Liver (tissue), 9 donors: ENCODE results near the gene DOCK1. TPM values are rescaled to one million over a fixed set of nuclear protein-coding genes. Genes with fewer than 3 reads are reported as not detected.

Experiments
- DNase-seq: peaks from one replicate; pipeline ENCODE4 v3.0.0-alpha.2; 2017; ENCODE audit warnings: low spot score
- H3K27ac ChIP-seq, 2 donors: one replicate each; pipeline ENCODE4 v1.7.0; 2013; ENCODE audit warnings: inconsistent platforms in 2 of 2, low read length in 2 of 2, control low read depth in 1 of 2, low read depth in 1 of 2, mild to moderate bottlenecking in 1 of 2
- H3K27me3 ChIP-seq, 4 donors: one replicate each; pipeline versions ENCODE4 v1.6.1 to v1.7.0; 2013; ENCODE audit warnings: low read length in 3 of 4, inconsistent platforms in 1 of 4, mild to moderate bottlenecking in 1 of 4, moderate library complexity in 1 of 4; ENCODE audit not compliant: control insufficient read depth in 4 of 4, insufficient read depth in 4 of 4
- H3K36me3 ChIP-seq, 4 donors: one replicate each; pipeline versions ENCODE4 v1.6.1 to v1.7.0; 2013; ENCODE audit warnings: low read length in 3 of 4, mild to moderate bottlenecking in 3 of 4, low read depth in 1 of 4, moderate library complexity in 1 of 4; ENCODE audit not compliant: control insufficient read depth in 4 of 4, insufficient read depth in 3 of 4
- H3K4me1 ChIP-seq, 4 donors: one replicate each; pipeline versions ENCODE4 v1.6.1 to v1.7.0; 2013; ENCODE audit warnings: low read length in 3 of 4, mild to moderate bottlenecking in 3 of 4, moderate library complexity in 1 of 4; ENCODE audit not compliant: control insufficient read depth in 4 of 4, insufficient read depth in 4 of 4
- H3K4me3 ChIP-seq, 3 donors: one replicate each; pipeline versions ENCODE4 v1.6.1 to v1.7.0; 2013; ENCODE audit warnings: low read length in 3 of 3, control low read depth in 1 of 3, low read depth in 1 of 3, mild to moderate bottlenecking in 1 of 3
- H3K9ac ChIP-seq, 2 donors: one replicate each; pipeline ENCODE4 v1.7.0; 2013; ENCODE audit warnings: low read length in 2 of 2, mild to moderate bottlenecking in 2 of 2, moderate library complexity in 2 of 2, control low read depth in 1 of 2, low read depth in 1 of 2
- H3K9me3 ChIP-seq, 4 donors: one replicate each; pipeline versions ENCODE4 v1.6.1 to v1.7.0; 2013; ENCODE audit warnings: low read length in 3 of 4; ENCODE audit not compliant: control insufficient read depth in 4 of 4
- EGR1 ChIP-seq, 2 donors: IDR thresholded peaks; 2 replicates each; pipeline ENCODE4 v1.6.1; 2016 to 2018; ENCODE audit warnings: antibody characterized with exemption in 2 of 2, low read depth in 2 of 2
- FOXA1 ChIP-seq: IDR thresholded peaks from 2 replicates; pipeline ENCODE4 v1.6.1; 2016; ENCODE audit warnings: antibody characterized with exemption
- FOXA2 ChIP-seq: IDR thresholded peaks from 2 replicates; pipeline ENCODE4 v1.6.1; 2016; ENCODE audit warnings: antibody characterized with exemption
- GABPA ChIP-seq, 2 donors: IDR thresholded peaks in 1 of 2; conservative IDR thresholded peaks in 1 of 2; 2 replicates each; pipeline ENCODE4 v1.6.1; 2016; ENCODE audit warnings: antibody characterized with exemption in 2 of 2, mild to moderate bottlenecking in 1 of 2, moderate library complexity in 1 of 2
- HNF4A ChIP-seq, 2 donors: conservative IDR thresholded peaks; 2 replicates each; pipeline ENCODE4 v1.6.1; 2016; ENCODE audit warnings: antibody characterized with exemption in 2 of 2, mild to moderate bottlenecking in 2 of 2
- HNF4G ChIP-seq: IDR thresholded peaks from 2 replicates; pipeline ENCODE4 v1.6.1; 2016; ENCODE audit warnings: antibody characterized with exemption
- JUND ChIP-seq, 2 donors: IDR thresholded peaks; 2 replicates each; pipeline ENCODE4 v1.6.1; 2016; ENCODE audit warnings: antibody characterized with exemption in 2 of 2
- NR2F2 ChIP-seq: IDR thresholded peaks from 2 replicates; pipeline ENCODE4 v1.6.1; 2016; ENCODE audit warnings: antibody characterized with exemption
- RAD21 ChIP-seq, 2 donors: IDR thresholded peaks; 2 replicates each; pipeline ENCODE4 v1.6.1; 2016; ENCODE audit warnings: antibody characterized with exemption in 2 of 2, mild to moderate bottlenecking in 2 of 2
- RXRA ChIP-seq, 2 donors: IDR thresholded peaks; 2 replicates each; pipeline ENCODE4 v1.6.1; 2017 to 2018; ENCODE audit warnings: antibody characterized with exemption in 2 of 2, mild to moderate bottlenecking in 1 of 2
- SP1 ChIP-seq: IDR thresholded peaks from 2 replicates; pipeline ENCODE4 v1.6.1; 2018; ENCODE audit warnings: antibody characterized with exemption, mild to moderate bottlenecking
- TAF1 ChIP-seq: conservative IDR thresholded peaks from 2 replicates; pipeline ENCODE4 v1.6.1; 2016; ENCODE audit warnings: antibody characterized with exemption, mild to moderate bottlenecking
- YY1 ChIP-seq: IDR thresholded peaks from 2 replicates; pipeline ENCODE4 v1.6.1; 2016; ENCODE audit warnings: antibody characterized with exemption, mild to moderate bottlenecking
- WGBS: extraction: QIAGEN DNeasy Blood & Tissue Kit; methylation state at CpG from one replicate; pipeline ENCODE4 v1.1.7; 2013; 5-methylcytosine and 5-hydroxymethylcytosine counted together
- polyA plus RNA-seq, 2 donors: library from polyadenylated mRNA; stranded (reverse) in 1 of 2; unstranded in 1 of 2; fragments of 200-250 nt in 1 of 2; fragments of >200 nt in 1 of 2; fragmentation: Nextera tagmentation in 1 of 2; extraction: Ambion mirVana in 1 of 2; gene quantifications; one replicate each; pipeline versions ENCODE4 v1.2.1 to v1.2.3, GENCODE V29; 2013 to 2015
- total RNA-seq, 2 donors: library from RNA; depleted of rRNA; stranded (reverse); fragments of >200 nt; gene quantifications; one replicate each; pipeline ENCODE4 v1.2.3, GENCODE V29; 2014
- TF ChIP-seq, protein P1 (sequence below): IDR thresholded peaks from 2 replicates; pipeline ENCODE4 v1.6.1; 2016; ENCODE audit warnings: antibody characterized with exemption
- TF ChIP-seq, protein P2 (sequence below): IDR thresholded peaks from 2 replicates; pipeline ENCODE4 v1.6.1; 2016; ENCODE audit warnings: antibody characterized with exemption
- TF ChIP-seq, protein P3 (sequence below): IDR thresholded peaks from 2 replicates; pipeline ENCODE4 v1.6.1; 2016; ENCODE audit warnings: antibody characterized with exemption
- TF ChIP-seq, protein P4 (sequence below): IDR thresholded peaks from 2 replicates; pipeline ENCODE4 v1.6.1; 2016; ENCODE audit warnings: antibody characterized with exemption, mild to moderate bottlenecking
- TF ChIP-seq, protein P5 (sequence below): fragments of 150-350 bp; IDR thresholded peaks from 2 replicates; pipeline ENCODE4 v1.5.1; 2017; ENCODE audit warnings: improper control_type of control experiment, low read depth, low read length; ENCODE audit not compliant: missing input control
- donor health status: healthy.
- donor health status: healthy.
- donor health status: healthy.
- donor health status: healthy.
- donor health status: healthy.

The DOCK1 gene
- total and polyA plus RNA-seq, 4 donors = 3.8 to 28.8 (median 9.1) TPM

DNA sequence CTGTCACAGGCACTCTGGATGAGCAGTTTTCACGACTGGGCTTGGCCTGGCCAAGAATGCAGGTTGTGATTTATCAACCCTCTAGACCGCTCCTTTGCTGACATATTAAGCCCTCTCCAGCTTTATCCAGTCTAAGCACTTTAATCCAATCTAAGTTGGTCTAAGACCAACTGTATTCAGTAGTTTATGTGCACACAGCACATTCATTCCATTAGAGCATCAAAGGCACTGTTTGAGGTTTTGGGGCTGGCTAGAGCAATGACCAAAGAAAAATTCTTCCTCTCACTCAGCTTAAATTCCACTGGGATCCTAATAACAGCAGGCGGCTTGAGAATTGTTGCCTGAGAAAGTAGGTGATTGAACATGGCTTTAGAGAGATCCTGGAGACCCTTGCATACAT is 467.1 kb downstream of the DOCK1 start:
- H3K27me3 ChIP-seq = no peaks in the 10 kb centered on the region
- TF ChIP-seq HNF4A (conservative IDR thresholded peaks at IDR 0.05) = no peak
- TF ChIP-seq HNF4G = no peak
- TF ChIP-seq, protein P1, sequence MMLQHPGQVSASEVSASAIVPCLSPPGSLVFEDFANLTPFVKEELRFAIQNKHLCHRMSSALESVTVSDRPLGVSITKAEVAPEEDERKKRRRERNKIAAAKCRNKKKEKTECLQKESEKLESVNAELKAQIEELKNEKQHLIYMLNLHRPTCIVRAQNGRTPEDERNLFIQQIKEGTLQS = no peak
- TF ChIP-seq, protein P2, sequence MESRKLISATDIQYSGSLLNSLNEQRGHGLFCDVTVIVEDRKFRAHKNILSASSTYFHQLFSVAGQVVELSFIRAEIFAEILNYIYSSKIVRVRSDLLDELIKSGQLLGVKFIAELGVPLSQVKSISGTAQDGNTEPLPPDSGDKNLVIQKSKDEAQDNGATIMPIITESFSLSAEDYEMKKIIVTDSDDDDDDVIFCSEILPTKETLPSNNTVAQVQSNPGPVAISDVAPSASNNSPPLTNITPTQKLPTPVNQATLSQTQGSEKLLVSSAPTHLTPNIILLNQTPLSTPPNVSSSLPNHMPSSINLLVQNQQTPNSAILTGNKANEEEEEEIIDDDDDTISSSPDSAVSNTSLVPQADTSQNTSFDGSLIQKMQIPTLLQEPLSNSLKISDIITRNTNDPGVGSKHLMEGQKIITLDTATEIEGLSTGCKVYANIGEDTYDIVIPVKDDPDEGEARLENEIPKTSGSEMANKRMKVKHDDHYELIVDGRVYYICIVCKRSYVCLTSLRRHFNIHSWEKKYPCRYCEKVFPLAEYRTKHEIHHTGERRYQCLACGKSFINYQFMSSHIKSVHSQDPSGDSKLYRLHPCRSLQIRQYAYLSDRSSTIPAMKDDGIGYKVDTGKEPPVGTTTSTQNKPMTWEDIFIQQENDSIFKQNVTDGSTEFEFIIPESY = no peak
- TF ChIP-seq NR2F2 = no peak
- TF ChIP-seq FOXA1 = no peak
- TF ChIP-seq RXRA (IDR thresholded peaks at IDR 0.05) = no peak
- TF ChIP-seq, protein P3, sequence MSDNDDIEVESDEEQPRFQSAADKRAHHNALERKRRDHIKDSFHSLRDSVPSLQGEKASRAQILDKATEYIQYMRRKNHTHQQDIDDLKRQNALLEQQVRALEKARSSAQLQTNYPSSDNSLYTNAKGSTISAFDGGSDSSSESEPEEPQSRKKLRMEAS = no peak
- no peak for TF ChIP-seq RAD21 (IDR thresholded peaks at IDR 0.05)
- no peak for TF ChIP-seq SP1
- TF ChIP-seq FOXA2 = no peak
- TF ChIP-seq JUND (IDR thresholded peaks at IDR 0.05) = no peak
- TF ChIP-seq, protein P4, sequence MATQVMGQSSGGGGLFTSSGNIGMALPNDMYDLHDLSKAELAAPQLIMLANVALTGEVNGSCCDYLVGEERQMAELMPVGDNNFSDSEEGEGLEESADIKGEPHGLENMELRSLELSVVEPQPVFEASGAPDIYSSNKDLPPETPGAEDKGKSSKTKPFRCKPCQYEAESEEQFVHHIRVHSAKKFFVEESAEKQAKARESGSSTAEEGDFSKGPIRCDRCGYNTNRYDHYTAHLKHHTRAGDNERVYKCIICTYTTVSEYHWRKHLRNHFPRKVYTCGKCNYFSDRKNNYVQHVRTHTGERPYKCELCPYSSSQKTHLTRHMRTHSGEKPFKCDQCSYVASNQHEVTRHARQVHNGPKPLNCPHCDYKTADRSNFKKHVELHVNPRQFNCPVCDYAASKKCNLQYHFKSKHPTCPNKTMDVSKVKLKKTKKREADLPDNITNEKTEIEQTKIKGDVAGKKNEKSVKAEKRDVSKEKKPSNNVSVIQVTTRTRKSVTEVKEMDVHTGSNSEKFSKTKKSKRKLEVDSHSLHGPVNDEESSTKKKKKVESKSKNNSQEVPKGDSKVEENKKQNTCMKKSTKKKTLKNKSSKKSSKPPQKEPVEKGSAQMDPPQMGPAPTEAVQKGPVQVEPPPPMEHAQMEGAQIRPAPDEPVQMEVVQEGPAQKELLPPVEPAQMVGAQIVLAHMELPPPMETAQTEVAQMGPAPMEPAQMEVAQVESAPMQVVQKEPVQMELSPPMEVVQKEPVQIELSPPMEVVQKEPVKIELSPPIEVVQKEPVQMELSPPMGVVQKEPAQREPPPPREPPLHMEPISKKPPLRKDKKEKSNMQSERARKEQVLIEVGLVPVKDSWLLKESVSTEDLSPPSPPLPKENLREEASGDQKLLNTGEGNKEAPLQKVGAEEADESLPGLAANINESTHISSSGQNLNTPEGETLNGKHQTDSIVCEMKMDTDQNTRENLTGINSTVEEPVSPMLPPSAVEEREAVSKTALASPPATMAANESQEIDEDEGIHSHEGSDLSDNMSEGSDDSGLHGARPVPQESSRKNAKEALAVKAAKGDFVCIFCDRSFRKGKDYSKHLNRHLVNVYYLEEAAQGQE = no peak
- TF ChIP-seq EGR1 (IDR thresholded peaks at IDR 0.05; ENCODE audit: low read depth in 2 of 2) = no peak
- TF ChIP-seq, protein P5, sequence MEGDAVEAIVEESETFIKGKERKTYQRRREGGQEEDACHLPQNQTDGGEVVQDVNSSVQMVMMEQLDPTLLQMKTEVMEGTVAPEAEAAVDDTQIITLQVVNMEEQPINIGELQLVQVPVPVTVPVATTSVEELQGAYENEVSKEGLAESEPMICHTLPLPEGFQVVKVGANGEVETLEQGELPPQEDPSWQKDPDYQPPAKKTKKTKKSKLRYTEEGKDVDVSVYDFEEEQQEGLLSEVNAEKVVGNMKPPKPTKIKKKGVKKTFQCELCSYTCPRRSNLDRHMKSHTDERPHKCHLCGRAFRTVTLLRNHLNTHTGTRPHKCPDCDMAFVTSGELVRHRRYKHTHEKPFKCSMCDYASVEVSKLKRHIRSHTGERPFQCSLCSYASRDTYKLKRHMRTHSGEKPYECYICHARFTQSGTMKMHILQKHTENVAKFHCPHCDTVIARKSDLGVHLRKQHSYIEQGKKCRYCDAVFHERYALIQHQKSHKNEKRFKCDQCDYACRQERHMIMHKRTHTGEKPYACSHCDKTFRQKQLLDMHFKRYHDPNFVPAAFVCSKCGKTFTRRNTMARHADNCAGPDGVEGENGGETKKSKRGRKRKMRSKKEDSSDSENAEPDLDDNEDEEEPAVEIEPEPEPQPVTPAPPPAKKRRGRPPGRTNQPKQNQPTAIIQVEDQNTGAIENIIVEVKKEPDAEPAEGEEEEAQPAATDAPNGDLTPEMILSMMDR = no peak
- TF ChIP-seq YY1 = no peak
- TF ChIP-seq GABPA (IDR thresholded peaks at IDR 0.05 in 1 of 2, conservative IDR thresholded peaks at IDR 0.05 in 1 of 2) = no peak
- no peak for TF ChIP-seq TAF1
- no peaks in the 10 kb centered on the region for H3K9me3 ChIP-seq
- DNase-seq = no peak
- H3K9ac ChIP-seq = no peak overlapping the region
- no peaks in the 10 kb centered on the region for H3K4me1 ChIP-seq
- no peak overlapping the region for H3K4me3 ChIP-seq
- no peak overlapping the region for H3K27ac ChIP-seq
- WGBS = 93% methylated on average over 3 of the region's 3 CpGs
- H3K36me3 ChIP-seq = peaks cover 4 to 16% (median 5%) of the 10 kb centered on the region in 4 donors
